Activated T-cell treated with anti-CD3 and anti-CD28 coated beads, Interleukin-2, amount 50 U/mL, for 24 hours (primary cell): ENCODE data around the gene NTHL1.

Experiments used
- DNase-seq: peaks from one replicate; pipeline ENCODE4 v3.0.0-alpha.2; 2020
- H3K27ac Mint-ChIP-seq: 2 replicates; pipeline ENCODE4 v1.8.0; 2020; ENCODE audit warnings: mild to moderate bottlenecking, mixed read lengths
- H3K27me3 Mint-ChIP-seq: 2 replicates; pipeline ENCODE4 v1.8.0; 2020; ENCODE audit warnings: mixed read lengths
- H3K36me3 Mint-ChIP-seq: 2 replicates; pipeline ENCODE4 v1.8.0; 2020; ENCODE audit warnings: low read depth, mixed read lengths
- H3K4me1 Mint-ChIP-seq: 2 replicates; pipeline ENCODE4 v1.8.0; 2020; ENCODE audit warnings: low read depth, mixed read lengths
- H3K4me3 Mint-ChIP-seq: 2 replicates; pipeline ENCODE4 v1.8.0; 2020; ENCODE audit warnings: mild to moderate bottlenecking, moderate library complexity, mixed read lengths
- H3K9me3 Mint-ChIP-seq: 2 replicates; pipeline ENCODE4 v1.8.0; 2020; ENCODE audit warnings: mixed read lengths

The NTHL1 gene

GRCh38 chr16:2061526-2061925 lies 13.9 kb upstream of the NTHL1 start:
- no peaks in the 10 kb centered on the region for H3K27me3 Mint-ChIP-seq
- DNase-seq: no peak
- H3K4me3 Mint-ChIP-seq: no peak overlapping the region
- no peaks in the 10 kb centered on the region for H3K9me3 Mint-ChIP-seq
- H3K36me3 Mint-ChIP-seq: peaks cover 72% of the 10 kb centered on the region
- no peak overlapping the region for H3K27ac Mint-ChIP-seq
- no peaks in the 10 kb centered on the region for H3K4me1 Mint-ChIP-seq

- Mint-ChIP-seq H3K9me3 (no peaks in the 10 kb centered on the region), H3K36me3 (peaks cover 70% of the 10 kb centered on the region), H3K4me3 (no peak overlapping the region), H3K27ac (no peak overlapping the region), H3K4me1 (no peaks in the 10 kb centered on the region), H3K27me3 (no peaks in the 10 kb centered on the region)
- DNase-seq: no peak
Observed at GRCh38 chr16:2061023-2061422, 13.4 kb upstream of the NTHL1 start.

GRCh38 chr16:2060346-2060745 lies 12.7 kb upstream of the NTHL1 start:
- H3K27ac Mint-ChIP-seq: no peak overlapping the region
- peaks cover 68% of the 10 kb centered on the region for H3K36me3 Mint-ChIP-seq
- H3K27me3 Mint-ChIP-seq: no peaks in the 10 kb centered on the region
- no peaks in the 10 kb centered on the region for H3K9me3 Mint-ChIP-seq
- no peak for DNase-seq
- H3K4me3 Mint-ChIP-seq: no peak overlapping the region
- H3K4me1 Mint-ChIP-seq: no peaks in the 10 kb centered on the region

DNA sequence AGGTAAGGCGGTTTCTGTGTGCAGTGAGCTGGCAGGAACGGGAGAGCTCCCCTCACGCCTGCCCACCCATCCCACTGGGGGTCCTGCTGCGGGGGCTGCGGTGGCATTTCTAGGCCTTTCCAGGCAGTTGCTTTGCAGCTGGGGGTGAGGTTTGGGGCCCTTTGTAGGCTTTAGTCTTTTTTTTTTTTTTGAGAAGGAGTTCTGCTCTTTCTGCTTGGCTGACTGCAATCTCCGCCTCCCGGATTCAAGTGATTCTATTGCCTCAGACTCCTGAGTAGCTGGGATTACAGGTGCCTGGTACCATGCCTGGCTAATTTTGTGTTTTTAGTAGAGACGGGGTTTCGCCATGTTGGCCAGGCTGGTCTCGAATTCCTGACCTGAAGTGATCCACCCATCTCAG lies 11.2 kb upstream of the NTHL1 start:
- no peak for DNase-seq
- peaks cover 68% of the 10 kb centered on the region for H3K36me3 Mint-ChIP-seq
- no peak overlapping the region for H3K27ac Mint-ChIP-seq
- H3K27me3 Mint-ChIP-seq: no peaks in the 10 kb centered on the region
- H3K4me1 Mint-ChIP-seq: no peaks in the 10 kb centered on the region
- no peaks in the 10 kb centered on the region for H3K9me3 Mint-ChIP-seq
- no peak overlapping the region for H3K4me3 Mint-ChIP-seq

- DNase-seq: no peak
- H3K27ac Mint-ChIP-seq: no peak overlapping the region
- H3K4me1 Mint-ChIP-seq: no peaks in the 10 kb centered on the region
- H3K36me3 Mint-ChIP-seq: peaks cover 68% of the 10 kb centered on the region
- no peaks in the 10 kb centered on the region for H3K27me3 Mint-ChIP-seq
- H3K9me3 Mint-ChIP-seq: no peaks in the 10 kb centered on the region
- H3K4me3 Mint-ChIP-seq: no peak overlapping the region
Observed at GRCh38 chr16:2058420-2058819, 10.8 kb upstream of the NTHL1 start.

GRCh38 chr16:2057438-2057837 lies 9.8 kb upstream of the NTHL1 start:
- no peaks in the 10 kb centered on the region for H3K4me1 Mint-ChIP-seq

GRCh38 chr16:2056681-2057407 lies 9.2 kb upstream of the NTHL1 start:
- no peak overlapping the region for H3K4me3 Mint-ChIP-seq
- DNase-seq: no peak
- no peak overlapping the region for H3K27ac Mint-ChIP-seq
- no peaks in the 10 kb centered on the region for H3K27me3 Mint-ChIP-seq
- H3K36me3 Mint-ChIP-seq: peaks cover 73% of the 10 kb centered on the region
- no peaks in the 10 kb centered on the region for H3K9me3 Mint-ChIP-seq
- H3K4me1 Mint-ChIP-seq: no peaks in the 10 kb centered on the region

More at GRCh38 chr16:2057438-2057837, 9.8 kb upstream of the NTHL1 start:
- Mint-ChIP-seq H3K4me3 (no peak overlapping the region), H3K36me3 (peaks cover 69% of the 10 kb centered on the region), H3K9me3 (no peaks in the 10 kb centered on the region), H3K27ac (no peak overlapping the region), H3K27me3 (no peaks in the 10 kb centered on the region)
- DNase-seq: no peak

DNA sequence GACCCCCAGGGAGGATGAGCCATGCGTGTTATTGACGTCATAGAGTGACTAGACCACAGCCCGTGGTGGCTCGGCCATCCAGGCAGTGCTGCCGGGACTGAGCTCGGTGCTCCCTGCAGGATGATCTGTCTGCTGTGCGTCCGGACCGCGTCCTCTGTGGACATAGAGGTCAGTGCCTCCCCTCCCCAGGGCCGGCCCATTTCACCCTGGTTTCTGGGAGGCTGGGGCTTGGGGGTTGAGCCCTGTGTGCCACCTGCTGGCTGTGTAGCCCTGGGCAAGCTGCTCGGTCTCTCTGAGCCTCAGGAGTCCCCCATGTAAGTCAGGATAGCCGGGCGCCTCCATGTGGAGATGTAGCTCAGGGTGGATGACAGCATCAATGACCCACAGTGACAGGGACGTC lies 8.4 kb upstream of the NTHL1 start:
- Mint-ChIP-seq H3K27me3 (no peaks in the 10 kb centered on the region), H3K36me3 (peaks cover 77% of the 10 kb centered on the region), H3K4me3 (no peak overlapping the region), H3K27ac (no peak overlapping the region), H3K4me1 (no peaks in the 10 kb centered on the region), H3K9me3 (no peaks in the 10 kb centered on the region)
- DNase-seq: no peak

DNA sequence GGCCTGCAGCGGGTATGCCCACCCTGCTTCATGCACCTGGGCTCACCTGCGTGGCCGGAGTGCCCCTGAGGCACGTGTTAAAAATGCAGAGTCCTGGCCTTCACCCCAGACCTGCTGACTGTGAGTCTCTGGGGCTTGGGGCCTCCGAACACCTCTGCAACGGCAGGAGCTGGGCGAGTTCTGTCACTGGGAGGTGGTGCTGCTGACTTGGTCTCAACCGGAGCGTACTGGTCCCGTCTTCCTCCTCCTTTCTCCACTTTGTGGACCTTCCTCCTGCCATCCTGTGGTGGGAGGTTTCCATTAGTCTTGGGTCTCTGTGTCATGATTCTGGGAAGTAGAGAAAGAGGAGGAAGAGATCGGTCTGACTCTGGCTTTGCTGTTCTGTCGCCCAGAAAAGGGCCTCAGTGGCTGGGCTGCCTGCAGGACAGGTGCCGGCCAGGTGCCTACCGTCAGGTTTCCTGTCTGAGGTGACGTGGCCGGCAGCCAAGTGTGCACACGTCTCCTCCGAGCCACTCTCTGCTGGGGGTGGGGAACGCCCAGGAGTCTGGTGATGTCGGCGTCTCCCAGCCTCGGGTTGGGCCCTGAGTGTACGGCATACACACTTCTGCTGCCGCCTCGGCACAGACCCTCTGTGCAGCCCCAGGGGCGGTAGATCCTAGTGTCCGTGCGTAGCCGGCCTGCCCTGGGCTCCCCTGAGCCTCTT lies 7.1 kb upstream of the NTHL1 start:
- no peak overlapping the region for H3K4me3 Mint-ChIP-seq
- no peak for DNase-seq
- H3K27me3 Mint-ChIP-seq: no peaks in the 10 kb centered on the region
- H3K27ac Mint-ChIP-seq: no peak overlapping the region
- no peaks in the 10 kb centered on the region for H3K9me3 Mint-ChIP-seq
- peaks cover 3% of the 10 kb centered on the region for H3K4me1 Mint-ChIP-seq
- peaks cover 75% of the 10 kb centered on the region for H3K36me3 Mint-ChIP-seq

GRCh38 chr16:2053897-2054296 lies 6.3 kb upstream of the NTHL1 start:
- H3K27ac Mint-ChIP-seq: no peak overlapping the region
- H3K36me3 Mint-ChIP-seq: peaks cover 74% of the 10 kb centered on the region
- H3K4me1 Mint-ChIP-seq: peaks cover 7% of the 10 kb centered on the region
- H3K4me3 Mint-ChIP-seq: no peak overlapping the region
- no peaks in the 10 kb centered on the region for H3K27me3 Mint-ChIP-seq
- no peak for DNase-seq
- H3K9me3 Mint-ChIP-seq: no peaks in the 10 kb centered on the region

GRCh38 chr16:2053211-2053610 lies 5.6 kb upstream of the NTHL1 start:
- no peaks in the 10 kb centered on the region for H3K27me3 Mint-ChIP-seq
- peaks cover 75% of the 10 kb centered on the region for H3K36me3 Mint-ChIP-seq

GRCh38 chr16:2048116-2048543 lies 496 bp upstream of the NTHL1 start:
- peaks cover 22% of the 10 kb centered on the region for H3K4me1 Mint-ChIP-seq
- H3K4me3 Mint-ChIP-seq: peak overlapping the region; percentile 93
- no peaks in the 10 kb centered on the region for H3K9me3 Mint-ChIP-seq
- H3K27ac Mint-ChIP-seq: peak overlapping the region; percentile 85
- DNase-seq: no peak
- peaks cover 51% of the 10 kb centered on the region for H3K36me3 Mint-ChIP-seq
- H3K27me3 Mint-ChIP-seq: no peaks in the 10 kb centered on the region

More at GRCh38 chr16:2053211-2053610, 5.6 kb upstream of the NTHL1 start:
- Mint-ChIP-seq H3K9me3 (no peaks in the 10 kb centered on the region), H3K4me3 (no peak overlapping the region), H3K4me1 (peaks cover 13% of the 10 kb centered on the region), H3K27ac (no peak overlapping the region)
- no peak for DNase-seq

- DNase-seq: no peak
- H3K4me3 Mint-ChIP-seq: peak overlapping the region; percentile 93
- H3K27ac Mint-ChIP-seq: peak overlapping the region; percentile 85
- peaks cover 22% of the 10 kb centered on the region for H3K4me1 Mint-ChIP-seq
- H3K27me3 Mint-ChIP-seq: no peaks in the 10 kb centered on the region
- H3K36me3 Mint-ChIP-seq: peaks cover 42% of the 10 kb centered on the region
- H3K9me3 Mint-ChIP-seq: no peaks in the 10 kb centered on the region
Observed at GRCh38 chr16:2046893-2047329, 723 bp downstream of the NTHL1 start.

DNA sequence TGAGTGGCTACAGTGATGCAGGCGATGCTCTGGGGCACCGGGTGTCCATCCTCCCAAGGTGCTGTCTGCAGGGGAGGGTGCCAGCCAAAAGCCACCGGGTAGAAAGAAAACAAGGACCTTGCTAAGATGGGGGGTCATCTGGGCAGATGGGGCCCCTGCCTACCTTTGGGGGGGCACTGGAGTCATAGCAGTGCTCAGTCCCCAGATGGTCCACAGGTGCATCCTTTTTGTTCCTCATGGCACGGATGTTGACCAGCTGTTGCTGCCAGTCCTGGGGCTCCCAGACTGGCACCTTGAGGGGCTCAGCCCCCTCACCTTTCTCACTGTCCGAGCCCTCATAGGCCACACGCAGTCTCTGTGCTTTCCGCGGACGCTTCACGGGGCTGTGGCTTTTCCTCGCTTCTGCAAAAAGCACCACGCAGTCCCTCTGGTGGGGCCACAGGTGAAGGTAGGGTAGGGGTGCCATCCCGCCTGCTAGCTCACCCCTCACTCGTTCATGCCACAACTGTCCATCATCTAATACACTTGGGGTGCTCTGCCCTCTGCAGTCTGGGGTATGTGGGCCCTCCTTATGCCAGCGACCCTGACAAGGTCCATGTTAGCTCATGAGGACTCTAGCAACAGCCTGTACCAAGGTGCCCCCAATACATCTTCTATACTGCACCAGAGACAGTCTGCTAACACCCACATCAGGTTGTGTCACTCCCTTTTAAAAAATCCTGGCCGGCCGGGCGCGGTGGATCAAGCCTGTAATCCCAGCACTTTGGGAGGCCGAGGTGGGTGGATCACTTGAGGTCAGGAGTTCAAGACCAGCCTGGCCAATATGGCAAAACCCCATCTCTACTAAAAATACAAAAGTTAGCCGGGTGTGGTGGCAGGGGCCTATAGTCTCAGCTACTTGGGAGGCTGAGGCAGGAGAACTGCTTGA lies 1.4 kb downstream of the NTHL1 start:
- H3K4me3 Mint-ChIP-seq: peak overlapping the region; percentile 93
- no peak for DNase-seq
- no peak overlapping the region for H3K27ac Mint-ChIP-seq
- peaks cover 22% of the 10 kb centered on the region for H3K4me1 Mint-ChIP-seq
- H3K9me3 Mint-ChIP-seq: no peaks in the 10 kb centered on the region
- no peaks in the 10 kb centered on the region for H3K27me3 Mint-ChIP-seq
- H3K36me3 Mint-ChIP-seq: peaks cover 35% of the 10 kb centered on the region
